Measurements from ENCODE around the gene PALD1.

Gene PALD1

DNA sequence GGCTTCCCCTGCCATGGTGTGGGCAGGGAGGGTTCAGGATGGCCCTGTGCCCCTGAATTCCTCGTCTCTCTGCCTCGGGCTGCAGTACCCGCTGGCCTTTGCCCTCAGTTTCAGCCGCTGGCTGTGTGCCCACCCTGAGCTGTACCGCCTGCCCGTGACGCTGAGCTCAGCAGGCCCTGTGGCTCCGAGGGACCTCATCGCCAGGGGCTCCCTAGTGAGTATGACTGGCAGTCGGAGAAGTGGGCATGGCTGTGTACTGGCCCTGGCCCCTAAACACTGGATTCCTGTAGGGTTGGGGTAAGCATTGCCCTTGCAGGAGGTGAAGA is 59.6 kb downstream of the PALD1 start:
- no peak for DNase-seq

DNA sequence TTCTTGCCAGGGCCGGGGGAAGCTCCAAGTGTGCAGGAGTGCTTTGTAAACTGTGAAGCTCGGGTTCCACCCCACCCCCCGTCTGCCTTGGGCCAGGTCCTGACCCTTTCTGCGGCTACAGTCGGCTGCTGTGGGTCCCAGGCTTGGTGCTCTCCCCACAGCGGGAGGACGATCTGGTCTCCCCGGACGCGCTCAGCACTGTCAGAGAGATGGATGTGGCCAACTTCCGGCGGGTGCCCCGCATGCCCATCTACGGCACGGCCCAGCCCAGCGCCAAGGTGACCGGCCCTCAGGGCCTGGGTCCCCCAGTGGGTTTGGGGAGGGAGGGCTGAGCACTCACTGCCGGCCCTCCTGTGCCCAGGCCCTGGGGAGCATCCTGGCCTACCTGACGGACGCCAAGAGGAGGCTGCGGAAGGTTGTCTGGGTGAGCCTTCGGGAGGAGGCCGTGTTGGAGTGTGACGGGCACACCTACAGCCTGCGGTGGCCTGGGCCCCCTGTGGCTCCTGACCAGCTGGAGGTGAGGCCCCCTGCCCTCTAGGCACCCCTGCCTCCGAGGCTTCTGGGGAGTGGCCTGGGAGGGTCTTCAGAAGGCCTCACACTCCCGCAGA is 60.3 kb downstream of the PALD1 start:
- no peak for DNase-seq

DNA sequence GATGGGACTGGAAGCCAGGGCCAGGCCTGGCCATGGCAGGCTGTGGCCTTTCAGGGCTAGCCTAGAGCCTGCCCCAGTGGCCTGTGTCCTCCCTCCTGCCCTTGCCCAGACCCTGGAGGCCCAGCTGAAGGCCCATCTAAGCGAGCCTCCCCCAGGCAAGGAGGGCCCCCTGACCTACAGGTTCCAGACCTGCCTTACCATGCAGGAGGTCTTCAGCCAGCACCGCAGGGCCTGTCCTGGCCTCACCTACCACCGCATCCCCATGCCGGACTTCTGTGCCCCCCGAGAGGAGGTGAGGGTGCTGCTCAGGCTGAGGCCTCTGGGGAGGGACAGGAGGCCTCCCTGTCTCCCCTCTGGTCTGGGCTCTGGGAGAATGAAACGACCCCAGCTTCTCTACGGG is 60.9 kb downstream of the PALD1 start:
- DNase-seq: no peak

DNA sequence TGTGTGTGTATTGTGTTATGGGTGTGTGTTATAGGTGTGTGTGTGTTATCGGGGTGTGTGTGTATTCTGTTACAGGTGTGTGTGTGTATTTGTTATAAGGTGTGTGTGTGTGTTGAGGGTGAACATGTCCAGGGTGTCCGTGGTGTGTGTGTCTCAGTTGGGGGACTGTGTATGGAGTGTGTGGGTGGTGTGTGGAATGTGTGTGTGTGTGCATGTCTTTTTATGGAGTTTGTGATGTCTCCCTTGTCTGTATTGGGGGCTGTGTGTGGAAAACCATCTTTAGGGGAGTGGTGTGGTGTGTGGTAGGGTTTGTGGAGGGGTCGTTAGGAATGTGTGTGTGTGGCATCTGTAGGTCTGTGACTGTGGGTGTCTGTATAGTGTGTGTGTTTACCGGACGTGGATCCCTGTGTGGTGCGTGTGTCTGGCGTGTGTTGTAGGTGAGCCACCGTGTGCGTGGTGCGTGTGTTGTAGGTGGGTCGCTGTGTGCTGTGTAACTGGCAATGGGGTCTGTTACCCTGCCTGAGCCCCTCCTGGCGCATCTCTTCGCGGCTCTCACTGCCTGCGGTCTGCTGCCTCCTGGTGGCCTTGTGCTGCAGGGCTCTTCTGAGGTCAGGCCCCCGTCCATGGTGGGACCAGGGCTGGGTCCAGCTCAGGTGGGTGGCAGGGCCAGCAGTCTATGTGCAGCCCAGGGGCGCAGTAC is 61.7 kb downstream of the PALD1 start:
- DNase-seq: peak; percentile 57

DNA sequence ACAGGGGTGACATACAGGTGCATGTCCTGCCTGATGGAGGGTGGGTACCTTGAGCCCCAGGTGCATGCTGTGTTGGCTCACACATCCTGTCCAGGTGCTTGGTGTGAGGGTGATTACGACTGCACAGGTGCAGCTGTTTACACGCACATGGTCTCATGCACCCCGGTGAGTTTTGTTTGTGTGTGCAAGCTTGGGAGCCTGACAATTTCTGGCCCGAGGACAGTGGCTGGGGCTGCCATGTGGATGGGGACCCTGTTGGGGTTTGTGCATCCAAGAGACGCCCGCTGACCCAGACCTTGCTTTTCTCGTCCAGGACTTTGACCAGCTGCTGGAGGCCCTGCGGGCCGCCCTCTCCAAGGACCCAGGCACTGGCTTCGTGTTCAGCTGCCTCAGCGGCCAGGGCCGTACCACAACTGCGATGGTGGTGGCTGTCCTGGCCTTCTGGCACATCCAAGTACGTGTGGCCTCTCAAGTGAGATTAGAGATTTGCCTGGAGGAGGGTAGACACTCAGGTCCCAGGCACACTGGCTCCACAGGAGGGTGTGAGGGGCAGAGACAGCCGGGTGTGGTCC is 62.3 kb downstream of the PALD1 start:
- DNase-seq: no peak

DNA sequence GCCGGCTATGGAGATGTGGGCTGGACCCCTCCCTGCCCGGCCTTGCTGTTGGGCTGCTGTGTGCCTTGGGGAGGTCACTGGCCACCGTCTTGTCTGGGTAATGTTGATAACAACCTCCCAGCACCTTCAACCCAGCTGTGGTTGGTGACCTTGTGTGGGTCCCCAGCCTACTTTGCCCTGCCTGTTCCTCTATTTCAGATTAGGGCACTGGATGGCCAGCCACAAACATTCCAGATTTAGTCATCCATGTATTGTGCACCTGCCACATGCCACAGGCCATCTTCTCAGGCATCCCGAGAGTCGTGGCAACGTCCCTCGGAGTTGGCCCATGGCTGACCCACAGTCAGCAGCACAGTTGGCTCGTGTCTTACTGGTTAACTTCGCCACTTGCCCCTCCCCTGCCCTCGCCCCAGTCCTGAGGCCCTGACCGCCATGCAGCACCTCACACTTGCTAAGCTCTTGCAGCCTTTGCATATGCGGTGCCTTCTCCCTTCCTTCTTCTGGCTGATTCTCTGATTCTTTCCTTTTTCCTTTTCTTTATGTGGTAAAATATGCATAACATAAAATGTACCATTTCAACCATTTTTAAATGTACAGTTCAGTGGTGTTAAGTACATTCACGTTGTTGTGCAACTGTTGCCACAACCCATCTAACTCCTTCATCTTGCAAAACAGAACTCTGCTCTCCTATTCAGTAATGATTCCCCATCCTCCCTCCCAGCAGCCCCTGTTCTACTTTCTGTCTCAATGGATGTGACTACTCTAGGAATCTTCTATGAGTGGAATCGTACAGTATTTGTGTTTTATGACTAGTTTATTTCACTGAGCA is 63.4 kb downstream of the PALD1 start:
- no peak for DNase-seq

DNA sequence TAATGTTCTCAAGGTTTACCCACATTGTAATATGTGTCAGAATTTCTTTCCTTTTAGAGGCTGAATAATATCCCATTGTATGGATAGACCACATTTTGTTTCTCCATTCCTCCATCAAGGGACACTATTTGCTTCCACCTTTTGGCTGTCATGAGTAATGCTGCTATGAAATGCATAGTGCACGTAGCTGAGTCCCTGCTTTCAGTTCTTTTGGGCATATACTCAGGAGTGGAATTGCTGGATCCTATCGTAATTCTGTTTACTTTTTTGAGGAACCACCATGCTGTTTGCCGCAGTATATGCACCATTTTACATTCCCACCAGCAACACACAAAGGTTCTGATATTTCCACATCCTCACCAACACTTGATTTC is 64.0 kb downstream of the PALD1 start:
- DNase-seq: no peak

DNA sequence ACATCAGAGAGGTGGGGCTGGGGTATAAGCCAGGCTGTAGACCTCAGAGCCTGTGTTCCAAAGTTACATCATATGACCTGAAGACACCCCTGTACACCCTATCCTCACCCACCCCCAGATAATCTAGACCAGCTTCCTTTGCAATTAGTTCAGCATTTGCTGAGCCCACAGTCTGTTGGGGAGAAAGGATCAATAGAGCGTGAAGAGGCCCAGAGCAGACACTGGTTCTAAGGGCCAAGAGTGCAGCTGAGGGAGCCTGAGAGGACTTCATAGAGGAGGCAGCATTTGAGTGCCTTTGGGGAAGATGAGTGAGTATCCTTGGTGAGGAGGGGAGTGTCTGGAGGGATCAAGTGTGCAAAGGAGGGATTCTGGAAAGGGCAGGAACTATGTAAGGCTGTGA is 65.3 kb downstream of the PALD1 start:
- peak; percentile 41 for DNase-seq

DNA sequence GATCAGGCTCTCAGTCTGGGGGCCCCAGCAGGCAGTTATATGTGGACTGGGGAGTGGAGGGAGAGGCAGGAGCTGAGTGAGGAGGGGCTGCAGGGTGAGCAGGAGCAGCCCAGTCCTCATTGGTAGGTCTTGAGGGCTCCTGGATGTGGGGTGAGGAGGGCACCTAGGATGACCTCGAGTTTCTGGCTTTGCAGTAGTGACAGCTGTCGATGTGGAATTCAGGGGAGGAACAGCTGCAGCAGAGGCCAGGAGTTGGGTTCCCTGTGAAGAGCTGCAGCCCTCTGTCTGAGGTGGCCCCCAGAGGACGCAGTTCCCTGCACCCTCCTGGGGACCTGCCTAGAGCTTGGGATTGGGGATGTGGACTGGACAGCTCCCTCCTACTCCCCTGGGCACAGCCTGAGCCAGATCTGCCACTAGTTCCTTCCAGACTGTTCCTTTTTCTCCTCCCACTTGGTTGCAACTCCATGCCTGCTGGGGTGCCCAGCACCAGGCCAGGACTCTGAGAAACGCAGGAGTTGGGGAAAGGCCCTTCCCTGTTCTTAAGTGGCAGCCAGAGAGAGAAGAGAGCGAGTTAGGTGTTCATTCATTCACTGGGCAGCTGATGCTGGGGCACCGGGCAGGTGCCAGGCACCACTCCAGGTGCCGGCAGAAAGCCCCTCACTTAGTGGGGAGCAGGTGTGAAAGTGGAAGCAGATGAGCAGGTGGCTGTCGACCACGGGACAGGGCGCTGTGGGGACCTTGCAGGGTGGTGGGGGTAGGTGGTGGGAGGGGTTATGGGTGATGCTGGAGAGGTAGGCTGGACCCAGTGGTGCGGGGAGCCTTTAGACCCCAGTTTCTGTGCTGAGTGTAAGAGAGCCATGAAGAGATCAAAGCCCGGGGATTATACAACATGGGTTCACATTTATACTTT is 66.1 kb downstream of the PALD1 start:
- DNase-seq: no peak

DNA sequence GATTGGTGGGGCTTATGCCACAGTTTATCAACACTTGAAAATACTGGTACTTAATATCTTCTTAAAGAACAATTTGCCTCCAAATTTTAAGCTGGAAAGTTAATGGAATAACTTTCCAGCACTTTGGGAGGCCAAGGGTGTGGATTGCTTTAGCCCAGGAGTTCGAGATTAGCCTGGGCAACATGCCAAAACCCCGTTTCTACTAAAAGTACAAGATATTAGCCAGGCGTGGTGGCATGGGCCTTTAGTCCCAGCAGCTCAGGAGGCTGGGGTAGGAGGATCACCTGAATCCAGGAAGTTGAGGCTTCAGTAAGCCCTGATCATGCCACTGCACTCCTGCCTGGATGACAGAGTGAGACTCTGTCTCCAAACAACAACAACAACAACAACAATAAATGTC is 68.0 kb downstream of the PALD1 start:
- no peak for DNase-seq

DNA sequence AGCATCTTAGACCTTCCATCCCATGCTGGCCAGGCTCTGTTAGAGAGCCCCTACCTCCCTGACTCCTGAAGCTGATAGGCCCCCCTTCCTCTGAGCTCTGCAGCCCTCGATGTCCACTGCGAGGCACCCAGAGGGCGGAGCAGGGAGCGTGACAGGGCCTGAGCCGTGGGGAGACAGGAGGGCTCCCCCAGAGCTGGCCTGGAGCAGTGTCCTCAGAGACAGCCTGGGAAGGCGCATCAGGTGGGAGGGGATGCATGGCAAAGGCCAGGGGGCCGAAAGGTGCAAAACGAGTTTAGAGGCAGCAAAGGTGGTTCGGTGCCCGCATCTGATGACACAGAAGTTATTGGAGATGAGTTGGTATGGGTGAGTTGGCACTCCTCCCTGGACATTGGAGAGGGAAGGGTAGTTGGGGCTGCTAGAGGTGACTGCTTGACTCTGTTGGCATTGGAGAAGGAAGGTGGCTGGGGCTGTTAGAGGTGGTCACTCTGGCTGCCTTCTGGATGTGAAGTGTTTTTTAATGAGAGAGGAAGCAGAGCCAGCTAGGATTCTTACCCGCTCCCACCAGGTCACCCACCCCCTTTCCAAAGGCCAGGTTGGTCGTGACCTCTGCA is 70.9 kb downstream of the PALD1 start:
- DNase-seq: no peak

DNA sequence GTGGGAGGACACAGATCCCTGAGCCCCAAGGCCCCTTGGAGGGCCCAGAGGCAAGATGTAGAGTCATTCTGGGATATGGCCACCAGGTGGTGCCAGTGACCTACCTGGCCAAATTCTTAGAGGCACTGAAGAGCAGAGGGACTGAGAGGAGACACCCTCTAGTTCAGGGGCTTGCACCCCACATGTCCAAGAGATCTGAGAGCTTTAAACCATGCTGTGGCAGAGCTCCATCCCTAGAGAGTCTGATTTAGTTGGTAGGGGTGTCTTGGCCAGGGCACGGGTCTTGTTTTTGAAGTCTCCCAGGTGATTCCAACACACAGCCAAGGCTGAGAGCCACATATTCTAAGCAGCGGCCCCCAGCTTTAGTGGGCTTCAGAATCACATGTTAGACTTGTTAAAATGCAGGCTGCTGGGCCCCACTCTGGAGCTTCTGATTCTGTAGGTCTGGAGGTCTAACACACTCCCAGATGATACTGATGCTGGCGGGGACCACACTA is 71.4 kb downstream of the PALD1 start:
- peak; percentile 92 for DNase-seq

DNA sequence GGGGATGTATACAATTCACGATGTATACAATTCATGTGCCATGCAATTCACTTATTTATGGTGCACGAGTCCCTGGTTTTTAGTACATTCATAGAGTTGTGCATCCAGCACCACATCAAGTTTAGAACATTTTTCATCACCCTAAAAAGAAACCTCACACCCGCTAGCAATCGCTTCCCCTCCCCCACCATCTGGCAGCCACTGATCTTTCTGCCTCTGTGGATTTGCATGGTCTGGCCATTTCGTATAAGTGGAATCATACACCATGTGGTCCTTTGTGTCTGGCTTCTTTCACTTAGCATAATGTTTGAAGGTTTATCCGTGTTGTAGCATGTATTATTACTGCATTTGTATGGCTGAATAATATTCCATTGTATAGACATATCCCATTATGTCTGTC is 71.9 kb downstream of the PALD1 start:
- DNase-seq: no peak

DNA sequence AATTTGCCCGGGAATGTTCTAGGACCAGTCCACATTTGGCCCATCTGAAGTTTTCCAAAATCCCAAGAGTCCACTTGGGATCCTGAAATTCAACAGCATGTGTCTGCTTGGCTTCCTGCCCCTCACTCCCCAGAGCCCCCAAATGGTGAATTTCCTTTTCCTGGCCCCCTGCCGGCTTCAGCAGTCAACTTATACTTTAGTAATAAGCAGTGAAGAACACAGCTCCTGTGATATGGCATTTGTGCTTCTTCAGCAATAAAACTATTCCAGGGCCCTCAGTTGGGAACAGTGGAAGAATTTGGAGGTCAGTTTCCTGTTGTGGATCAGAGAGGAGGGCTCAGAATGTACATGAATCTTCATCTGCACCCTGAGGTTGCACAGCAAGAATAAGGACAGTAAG is 72.9 kb downstream of the PALD1 start:
- DNase-seq: no peak

DNA sequence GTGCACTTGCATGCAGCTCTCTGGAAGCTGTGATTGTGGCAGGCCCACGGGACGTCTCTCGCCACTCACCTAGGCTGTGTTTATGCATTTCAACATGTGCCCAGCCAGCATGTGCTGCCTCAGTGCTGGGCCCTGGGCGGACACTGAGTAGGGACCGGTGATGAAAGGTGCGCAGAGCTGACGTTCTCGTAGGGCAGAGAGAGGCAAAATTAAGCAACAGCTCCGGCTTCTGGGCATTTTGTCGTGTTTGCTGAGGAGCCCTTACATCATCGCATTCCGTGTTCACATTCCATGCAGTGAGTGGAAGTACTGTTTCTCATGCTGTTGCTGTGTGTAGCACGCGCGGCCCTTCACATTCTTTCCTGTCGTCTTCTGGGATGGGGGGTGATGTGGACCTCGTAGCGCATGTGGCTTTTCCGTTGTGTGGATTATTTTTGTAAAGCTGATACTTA is 73.4 kb downstream of the PALD1 start:
- DNase-seq: peak; percentile 83

DNA sequence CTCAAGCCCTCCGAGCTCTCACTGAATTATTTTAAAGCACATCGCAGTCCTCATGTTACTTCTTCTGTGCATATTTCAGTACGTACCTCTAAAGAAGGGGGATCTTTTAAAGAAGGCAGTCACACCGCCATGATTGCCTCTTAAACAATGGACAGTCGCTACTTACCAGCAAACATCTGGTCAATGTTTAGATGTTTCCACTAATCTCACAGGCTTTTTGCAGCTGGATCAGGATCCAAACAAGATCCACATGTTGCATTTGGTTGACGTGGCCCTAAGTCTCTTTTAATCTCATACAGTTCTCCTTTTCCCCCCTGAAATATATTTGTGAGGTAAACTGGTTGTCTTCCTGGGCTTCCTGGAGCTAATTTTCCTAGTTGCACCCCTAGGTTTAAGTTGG is 74.0 kb downstream of the PALD1 start:
- DNase-seq: peak; percentile 51

DNA sequence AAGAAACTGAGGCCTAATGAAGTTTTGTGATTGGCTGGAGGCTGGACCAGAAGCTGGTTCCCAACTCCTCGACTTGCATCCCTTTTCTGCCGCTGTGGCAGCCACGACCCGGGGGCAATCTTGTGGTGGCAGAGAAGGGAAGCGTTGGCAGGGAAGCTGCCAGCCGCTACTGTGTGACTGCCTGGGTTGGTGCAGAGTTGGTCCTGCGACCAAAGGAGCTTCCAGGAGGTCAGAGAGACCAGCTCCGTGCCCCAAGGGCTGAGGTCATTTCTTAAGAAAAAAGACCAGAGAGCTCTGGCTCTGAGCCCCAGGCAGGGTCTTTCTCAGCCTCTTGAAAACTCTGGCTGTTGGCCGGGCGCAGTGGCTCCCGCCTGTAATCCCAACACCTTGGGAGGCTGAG is 76.8 kb downstream of the PALD1 start:
- no peak for DNase-seq

DNA sequence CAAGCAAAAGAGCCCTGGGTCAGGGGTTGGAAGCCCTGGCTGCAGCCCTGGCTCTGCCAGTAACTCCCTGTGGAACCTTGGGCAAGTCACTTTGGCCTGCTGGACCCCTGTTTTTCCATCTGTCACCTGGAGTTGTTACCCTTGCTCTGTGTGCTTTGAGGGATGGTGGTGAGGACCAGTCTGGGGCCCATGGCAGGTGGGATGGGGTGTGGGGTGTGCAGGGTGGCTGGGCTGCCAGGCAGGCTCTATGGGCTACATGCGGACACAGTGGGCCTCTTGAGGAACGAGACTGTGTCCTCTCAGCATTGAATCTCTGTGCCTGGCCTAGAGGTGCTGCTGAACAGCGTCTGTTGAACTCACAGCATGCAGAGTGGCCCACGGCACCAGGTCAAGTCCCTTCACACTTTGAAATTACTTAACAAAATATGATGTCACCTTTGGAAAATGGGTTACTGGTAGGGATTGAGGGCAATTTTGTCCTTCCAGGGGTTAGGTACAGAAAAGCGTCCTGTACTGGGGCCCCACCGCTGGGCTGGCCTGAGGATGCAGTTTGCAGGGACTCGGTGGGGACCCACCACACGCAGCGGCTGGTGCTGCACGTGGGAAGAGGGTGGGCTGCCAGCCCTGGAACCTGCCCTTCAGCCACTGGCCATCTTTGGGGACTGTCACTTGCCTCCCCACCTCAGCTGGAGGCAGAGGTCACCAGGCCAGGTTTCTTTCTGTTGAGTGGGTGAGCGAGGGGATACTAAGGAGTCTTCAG is 78.7 kb downstream of the PALD1 start:
- no peak for DNase-seq

DNA sequence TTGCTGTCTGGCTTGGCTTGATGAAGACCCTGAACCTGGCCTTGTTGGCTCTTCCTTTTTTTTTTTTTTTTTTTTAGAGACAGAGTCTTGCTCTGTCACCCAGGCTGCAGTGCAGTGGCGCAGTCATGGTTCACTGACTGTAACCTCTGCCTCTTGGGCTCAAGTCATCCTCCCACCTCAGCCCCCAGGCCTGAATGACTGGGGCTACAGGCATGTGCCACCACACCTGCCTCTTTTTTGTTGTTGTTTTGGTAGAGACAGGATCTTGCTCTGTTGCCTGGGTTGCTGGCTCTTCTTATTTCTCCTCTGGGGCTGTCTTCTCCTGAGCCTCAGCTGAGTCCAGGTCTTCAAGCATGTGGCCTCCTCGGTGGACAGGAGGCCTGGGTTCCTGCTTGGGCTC is 79.3 kb downstream of the PALD1 start:
- DNase-seq: no peak

DNA sequence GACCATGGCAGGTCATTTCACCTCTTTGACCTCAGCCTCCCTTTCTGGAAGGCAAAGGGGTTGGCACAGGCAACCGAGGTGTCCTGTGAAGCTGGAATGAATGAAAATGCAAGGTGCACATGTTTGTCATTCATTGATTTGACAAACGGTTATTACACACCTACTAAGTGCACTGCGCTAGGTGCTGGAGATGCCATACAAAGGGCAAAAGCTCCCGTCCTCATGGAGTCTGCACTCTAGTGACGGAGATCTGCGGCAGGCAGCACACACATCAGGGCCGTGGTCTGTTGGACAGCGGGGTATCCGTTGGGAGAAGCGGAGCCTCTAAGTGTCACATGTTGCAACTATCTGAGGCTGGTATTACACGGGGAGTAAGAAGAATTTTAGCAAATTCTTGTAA is 79.7 kb downstream of the PALD1 start:
- DNase-seq: no peak

Measured in eye (tissue), 1 donor.